Colonic mucosa (tissue), 4 donors: ENCODE results near the gene COL2A1. TPM values are rescaled to one million over a fixed set of nuclear protein-coding genes. Genes with fewer than 3 reads are reported as not detected.

Source experiments
- DNase-seq: peaks from one replicate; pipeline ENCODE4 v3.0.0-alpha.2; 2020
- H3K27ac ChIP-seq: fragments of 200-600 bp; one replicate; pipeline ENCODE4 v1.8.0; 2021
- H3K27me3 ChIP-seq: fragments of 200-600 bp; one replicate; pipeline ENCODE4 v1.8.0; 2021
- H3K36me3 ChIP-seq: fragments of 200-600 bp; one replicate; pipeline ENCODE4 v1.8.0; 2021
- H3K4me1 ChIP-seq: fragments of 200-600 bp; one replicate; pipeline ENCODE4 v1.8.0; 2021; ENCODE audit warnings: mild to moderate bottlenecking
- H3K4me3 ChIP-seq: fragments of 200-600 bp; one replicate; pipeline ENCODE4 v1.8.0; 2021
- H3K9ac ChIP-seq, 2 donors: one replicate each; pipeline ENCODE4 v1.7.0; 2013; ENCODE audit warnings: control low read depth in 2 of 2, low read depth in 2 of 2, low read length in 2 of 2
- H3K9me3 ChIP-seq: fragments of 200-600 bp; one replicate; pipeline ENCODE4 v1.8.0; 2021
- intact Hi-C: fragments of 100-400 bp; cut with DNase I; formaldehyde crosslinking; loops from one replicate; pipeline ENCODE4 v1.14.1; 2022
- total RNA-seq, 2 donors: library from RNA; stranded (reverse); fragmentation: NEBNext Ultra II Directional in 1 of 2; extraction: Animal tissue kit (Norgen Biotek cat#: 25700) in 1 of 2; gene quantifications; one replicate each; pipeline ENCODE4 v1.2.1, GENCODE V29; 2021
- TF ChIP-seq, protein P1 (sequence below): fragments of 200-600 bp; IDR thresholded peaks from one replicate; pipeline ENCODE4 v1.8.0; 2022; ENCODE audit warnings: antibody characterized with exemption, mild to moderate bottlenecking
- donor health status: healthy.
- donor health status: DM: no; HTN: no; CAD: no.
- donor health status: DM: no; HTN: no; CAD: no.

COL2A1 gene
- total RNA-seq, 2 donors from 2014 or later: 1.1 to 1.3 TPM

GRCh38 chr12:48000878-48001504, 3.3 kb downstream of the COL2A1 start:
- intact Hi-C loops: no loop called here
- Histone ChIP-seq H3K27me3 (peaks cover 58% of the 10 kb centered on the region), H3K9ac (peak overlapping the region in 1 of 2 donors; percentile 12), H3K9me3 (no peaks in the 10 kb centered on the region), H3K4me3 (peak overlapping the region; percentile 33), H3K4me1 (peaks cover 28% of the 10 kb centered on the region), H3K27ac (no peak overlapping the region), H3K36me3 (no peaks in the 10 kb centered on the region)
- DNase-seq: no peak
- TF ChIP-seq, protein P1, sequence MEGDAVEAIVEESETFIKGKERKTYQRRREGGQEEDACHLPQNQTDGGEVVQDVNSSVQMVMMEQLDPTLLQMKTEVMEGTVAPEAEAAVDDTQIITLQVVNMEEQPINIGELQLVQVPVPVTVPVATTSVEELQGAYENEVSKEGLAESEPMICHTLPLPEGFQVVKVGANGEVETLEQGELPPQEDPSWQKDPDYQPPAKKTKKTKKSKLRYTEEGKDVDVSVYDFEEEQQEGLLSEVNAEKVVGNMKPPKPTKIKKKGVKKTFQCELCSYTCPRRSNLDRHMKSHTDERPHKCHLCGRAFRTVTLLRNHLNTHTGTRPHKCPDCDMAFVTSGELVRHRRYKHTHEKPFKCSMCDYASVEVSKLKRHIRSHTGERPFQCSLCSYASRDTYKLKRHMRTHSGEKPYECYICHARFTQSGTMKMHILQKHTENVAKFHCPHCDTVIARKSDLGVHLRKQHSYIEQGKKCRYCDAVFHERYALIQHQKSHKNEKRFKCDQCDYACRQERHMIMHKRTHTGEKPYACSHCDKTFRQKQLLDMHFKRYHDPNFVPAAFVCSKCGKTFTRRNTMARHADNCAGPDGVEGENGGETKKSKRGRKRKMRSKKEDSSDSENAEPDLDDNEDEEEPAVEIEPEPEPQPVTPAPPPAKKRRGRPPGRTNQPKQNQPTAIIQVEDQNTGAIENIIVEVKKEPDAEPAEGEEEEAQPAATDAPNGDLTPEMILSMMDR: no peak

DNA sequence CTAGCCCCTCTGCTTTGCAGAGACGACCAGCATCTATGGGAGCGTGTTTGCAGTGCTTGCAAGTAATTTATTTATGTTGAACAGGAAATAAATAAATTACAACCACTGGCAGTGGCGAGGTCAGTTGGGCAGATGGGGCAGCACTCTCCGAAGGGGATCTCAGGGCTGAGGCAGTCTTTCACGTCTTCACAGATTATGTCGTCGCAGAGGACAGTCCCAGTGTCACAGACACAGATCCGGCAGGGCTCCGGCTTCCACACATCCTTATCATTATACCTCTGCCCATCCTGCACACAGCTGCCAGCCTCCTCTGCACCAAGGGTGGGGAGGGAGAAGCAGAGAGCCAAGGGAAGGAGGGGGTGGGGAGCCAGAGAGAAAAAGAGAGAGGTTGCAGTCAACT, 4.5 kb downstream of the COL2A1 start:
- Histone ChIP-seq H3K36me3 (no peaks in the 10 kb centered on the region), H3K9me3 (no peaks in the 10 kb centered on the region), H3K27ac (no peak overlapping the region), H3K4me3 (no peak overlapping the region), H3K9ac (no peak overlapping the region), H3K4me1 (peaks cover 28% of the 10 kb centered on the region), H3K27me3 (peaks cover 46% of the 10 kb centered on the region)
- TF ChIP-seq, protein P1: no peak
- intact Hi-C loops: no loop called here
- no peak for DNase-seq

GRCh38 chr12:47997321-47997720, 7.0 kb downstream of the COL2A1 start:
- no peak overlapping the region for H3K4me3 ChIP-seq
- peaks cover 22% of the 10 kb centered on the region for H3K27me3 ChIP-seq
- TF ChIP-seq, protein P1: no peak
- no peaks in the 10 kb centered on the region for H3K9me3 ChIP-seq
- intact Hi-C loops: no loop called here
- H3K4me1 ChIP-seq: peaks cover 6% of the 10 kb centered on the region
- H3K36me3 ChIP-seq: no peaks in the 10 kb centered on the region
- H3K9ac ChIP-seq: no peak overlapping the region
- DNase-seq: no peak
- no peak overlapping the region for H3K27ac ChIP-seq

GRCh38 chr12:47995981-47996401, 8.3 kb downstream of the COL2A1 start:
- Histone ChIP-seq H3K9me3 (no peaks in the 10 kb centered on the region), H3K4me1 (no peaks in the 10 kb centered on the region), H3K27me3 (peaks cover 9% of the 10 kb centered on the region), H3K9ac (no peak overlapping the region), H3K36me3 (no peaks in the 10 kb centered on the region), H3K4me3 (no peak overlapping the region), H3K27ac (no peak overlapping the region)
- intact Hi-C loops: no loop called here
- no peak for DNase-seq
- TF ChIP-seq, protein P1: no peak

DNA sequence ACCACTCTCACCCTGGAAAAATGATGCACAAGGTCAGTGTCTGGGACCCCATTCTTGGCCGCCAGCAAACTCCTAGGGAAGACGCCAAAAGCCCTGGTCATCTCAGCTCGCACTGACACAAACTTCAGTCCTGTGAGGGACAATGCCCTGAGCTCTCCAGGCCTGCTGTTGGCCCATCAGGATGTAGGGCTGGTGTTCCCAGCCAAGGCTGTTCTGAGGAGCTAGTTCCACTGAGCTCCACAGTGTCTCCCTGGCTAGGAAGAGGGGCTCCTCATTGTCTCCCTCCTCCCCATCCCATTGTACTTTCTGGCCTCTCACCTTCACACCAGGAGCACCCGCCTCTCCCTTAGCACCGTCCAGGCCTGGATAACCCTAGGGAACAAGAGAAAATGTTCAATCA, 10.8 kb downstream of the COL2A1 start:
- intact Hi-C loops: no loop called here
- no peaks in the 10 kb centered on the region for H3K9me3 ChIP-seq
- DNase-seq: no peak
- H3K4me3 ChIP-seq: no peak overlapping the region
- H3K27me3 ChIP-seq: no peaks in the 10 kb centered on the region
- no peaks in the 10 kb centered on the region for H3K36me3 ChIP-seq
- TF ChIP-seq, protein P1: no peak
- no peaks in the 10 kb centered on the region for H3K4me1 ChIP-seq
- H3K9ac ChIP-seq: no peak overlapping the region
- no peak overlapping the region for H3K27ac ChIP-seq
